HG02759 (cell line): ENCODE measurements around the gene SLC25A12.
"Not testable (repeated sequence)": the region's sequence is repeated elsewhere in the genome, so short reads cannot be mapped to it uniquely, and the experiment has no call there.

Experiments
- ATAC-seq: cut with Tn5 transposase; IDR thresholded peaks from one replicate; pipeline ENCODE4 v1.9.1; 2021; ENCODE audit warnings: mild to moderate bottlenecking, moderate library complexity; ENCODE audit not compliant: unreplicated experiment

Gene SLC25A12, protein sequence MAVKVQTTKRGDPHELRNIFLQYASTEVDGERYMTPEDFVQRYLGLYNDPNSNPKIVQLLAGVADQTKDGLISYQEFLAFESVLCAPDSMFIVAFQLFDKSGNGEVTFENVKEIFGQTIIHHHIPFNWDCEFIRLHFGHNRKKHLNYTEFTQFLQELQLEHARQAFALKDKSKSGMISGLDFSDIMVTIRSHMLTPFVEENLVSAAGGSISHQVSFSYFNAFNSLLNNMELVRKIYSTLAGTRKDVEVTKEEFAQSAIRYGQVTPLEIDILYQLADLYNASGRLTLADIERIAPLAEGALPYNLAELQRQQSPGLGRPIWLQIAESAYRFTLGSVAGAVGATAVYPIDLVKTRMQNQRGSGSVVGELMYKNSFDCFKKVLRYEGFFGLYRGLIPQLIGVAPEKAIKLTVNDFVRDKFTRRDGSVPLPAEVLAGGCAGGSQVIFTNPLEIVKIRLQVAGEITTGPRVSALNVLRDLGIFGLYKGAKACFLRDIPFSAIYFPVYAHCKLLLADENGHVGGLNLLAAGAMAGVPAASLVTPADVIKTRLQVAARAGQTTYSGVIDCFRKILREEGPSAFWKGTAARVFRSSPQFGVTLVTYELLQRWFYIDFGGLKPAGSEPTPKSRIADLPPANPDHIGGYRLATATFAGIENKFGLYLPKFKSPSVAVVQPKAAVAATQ

DNA sequence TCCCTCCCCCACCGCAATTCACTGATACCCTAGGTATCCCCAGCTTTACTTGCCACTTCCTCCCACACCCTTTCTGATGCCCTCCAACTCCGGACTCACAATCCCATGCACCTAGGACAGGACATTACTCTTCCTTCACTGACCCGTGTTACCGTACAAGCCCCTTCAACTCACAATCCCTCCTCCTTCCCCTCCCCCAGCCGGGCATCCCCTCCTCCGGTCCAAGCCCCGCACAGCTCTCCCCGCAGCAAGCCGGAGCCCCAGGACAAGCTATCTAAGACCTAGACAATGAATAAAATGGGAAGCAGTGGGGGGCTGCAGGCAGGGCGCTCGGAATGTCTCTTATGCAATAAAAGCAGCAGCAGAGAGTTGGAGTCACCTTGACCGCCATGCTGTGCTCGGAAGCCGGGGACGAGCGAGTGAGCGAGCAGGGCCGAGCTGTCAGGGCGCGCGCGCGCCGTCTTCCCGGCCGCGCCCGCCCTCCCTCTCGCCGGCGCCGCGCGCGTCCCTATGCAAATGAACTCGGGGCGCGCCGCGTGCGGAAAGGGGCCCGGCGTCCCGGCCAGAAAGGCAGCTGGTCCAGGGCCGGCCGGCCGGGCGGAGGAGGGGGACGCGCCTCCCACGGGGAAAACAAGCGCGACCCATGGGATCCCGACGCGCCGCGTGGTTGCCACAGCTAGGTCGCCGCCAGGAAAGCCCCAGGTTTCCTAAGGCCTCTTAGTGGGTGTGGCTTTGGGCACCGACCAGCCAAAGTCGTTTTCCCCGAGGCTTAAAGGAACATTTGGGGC, at the start of gene SLC25A12:
Gene SLC25A12, minus strand, starts transcription at position 421 of the 788 bp plus-strand sequence. Its CDS starts 30 bp downstream, at position 391.
- ATAC-seq = peak; percentile 96

GRCh38 chr2:171941316-171941699, 47.3 kb upstream of the SLC25A12 start:
- ATAC-seq = no peak

- ATAC-seq = no peak
Measured at GRCh38 chr2:171939743-171940071, 45.7 kb upstream of the SLC25A12 start.

DNA sequence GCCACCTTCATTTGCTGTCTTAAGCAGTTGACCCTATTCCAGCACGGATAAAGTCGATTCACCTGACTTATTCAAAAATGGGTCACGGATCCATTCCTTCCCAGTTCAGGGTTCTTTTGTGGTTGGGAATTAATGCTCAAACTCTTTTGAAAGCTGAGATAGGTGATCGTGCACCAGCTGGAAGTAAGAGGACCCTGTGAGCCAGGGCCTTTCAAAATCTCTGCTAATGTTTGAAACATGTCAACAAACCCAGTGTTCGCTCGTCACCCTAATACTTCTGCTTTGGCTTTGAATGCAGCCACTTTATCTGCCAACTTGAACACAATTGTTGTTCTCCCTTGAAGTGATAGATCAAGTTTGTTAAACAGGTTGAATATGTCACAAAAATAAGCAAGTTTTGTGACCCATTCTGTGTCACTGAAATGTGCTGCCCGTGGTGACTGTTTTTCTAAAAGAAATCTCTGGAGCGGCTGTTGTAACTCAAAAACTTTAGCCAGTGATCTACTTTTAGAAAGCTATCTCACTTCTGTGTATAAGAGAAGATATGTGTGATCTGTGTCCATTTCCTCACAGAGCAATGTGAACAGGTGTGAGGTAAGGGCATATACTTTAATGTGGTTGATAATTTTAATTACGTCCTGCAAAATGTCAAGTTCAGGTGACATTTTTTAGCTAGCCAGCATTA, 45.2 kb upstream of the SLC25A12 start:
- ATAC-seq = no peak

GRCh38 chr2:171930385-171930784, 36.3 kb upstream of the SLC25A12 start:
- no peak for ATAC-seq

DNA sequence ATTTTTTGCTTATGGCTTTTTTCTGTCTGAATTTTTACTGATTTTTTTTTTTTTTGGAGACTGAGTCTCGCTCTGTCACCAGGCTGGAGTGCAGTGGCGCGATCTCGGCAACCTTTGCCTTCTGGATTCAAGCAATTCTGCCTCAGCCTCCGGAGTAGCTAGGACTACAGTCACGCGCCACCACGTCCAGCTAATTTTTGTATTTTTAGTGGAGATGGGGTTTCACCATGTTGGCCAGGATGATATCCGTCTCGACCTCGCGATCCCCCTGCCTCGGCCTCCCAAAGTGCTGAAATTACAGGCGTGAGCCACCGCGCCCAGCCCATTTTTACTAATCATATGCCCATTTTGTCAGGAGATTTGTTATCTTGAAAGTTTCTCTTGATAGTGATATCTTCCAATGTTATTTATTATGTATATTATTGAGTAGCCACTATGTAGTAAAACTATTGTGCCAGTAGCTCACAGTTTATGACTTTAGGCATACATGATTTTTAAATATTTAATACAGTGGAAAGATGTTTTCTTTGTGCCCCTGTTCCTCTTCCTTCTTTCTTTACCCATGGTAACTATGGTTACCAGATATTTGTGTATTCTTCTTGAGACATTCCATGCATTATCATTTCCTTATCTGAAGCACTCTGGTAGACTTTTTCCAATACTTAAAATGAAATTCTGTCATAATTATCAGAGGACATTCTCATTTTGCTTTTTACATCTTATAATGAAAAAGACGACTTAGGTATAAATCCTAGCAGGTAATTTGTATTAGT, 30.3 kb upstream of the SLC25A12 start:
- ATAC-seq = no peak

DNA sequence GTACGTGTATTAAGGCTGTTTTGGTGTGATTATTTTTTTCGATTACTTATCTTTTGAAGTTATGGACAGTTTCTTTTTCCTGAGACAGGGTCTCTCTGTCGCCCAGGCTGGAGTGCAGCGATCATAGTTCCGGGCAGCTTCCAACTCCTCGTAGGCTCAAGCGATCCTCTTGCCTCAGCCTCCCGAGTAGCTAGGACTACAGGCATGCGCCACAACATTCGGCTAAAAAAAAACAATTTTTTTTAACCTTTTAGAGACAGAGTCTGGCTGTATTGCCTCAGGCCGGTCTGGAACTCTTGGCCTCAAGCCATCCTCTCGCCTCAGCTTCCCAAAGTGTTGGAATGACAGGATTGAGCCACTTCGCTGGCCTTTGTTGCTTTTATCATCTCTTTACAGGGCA, 29.2 kb upstream of the SLC25A12 start:
- no peak for ATAC-seq

DNA sequence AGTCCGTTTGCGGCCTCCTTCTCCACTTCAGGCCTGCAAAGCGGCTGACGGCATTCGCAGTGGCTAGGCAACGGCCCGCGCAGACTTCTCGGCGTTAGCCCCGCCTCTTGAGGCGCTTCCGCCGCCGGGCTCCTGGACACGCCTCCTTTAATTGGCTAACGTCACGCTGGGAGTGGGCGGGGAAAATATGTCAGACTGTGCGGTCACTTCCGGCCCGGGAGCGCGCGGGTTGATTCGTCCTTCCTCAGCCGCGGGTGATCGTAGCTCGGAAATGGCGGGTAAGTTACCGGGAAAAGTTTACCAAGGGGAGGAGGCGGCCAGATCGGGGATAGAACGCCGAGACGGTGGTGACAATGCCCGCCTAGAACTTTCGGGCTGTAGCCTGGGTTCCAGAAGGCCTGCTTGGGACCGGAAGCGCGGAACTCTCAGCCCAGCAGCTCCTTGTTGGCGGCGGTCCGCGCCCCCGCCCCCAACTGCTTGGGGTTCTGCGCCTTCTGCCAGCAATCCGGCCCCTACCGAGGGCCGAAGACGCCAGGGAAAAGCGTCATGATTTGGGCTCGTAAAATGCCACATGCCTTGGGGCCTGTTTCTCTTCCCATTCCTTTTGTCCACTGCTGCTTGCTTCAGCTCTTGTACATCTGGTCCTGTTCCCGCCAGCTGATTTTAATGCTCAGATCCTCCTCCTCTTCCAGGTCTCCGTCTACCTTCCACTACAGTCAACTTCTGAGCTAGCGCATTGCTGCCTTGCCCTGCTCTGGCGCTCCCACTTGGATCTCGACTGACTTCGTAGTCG, 28.4 kb upstream of the SLC25A12 start, which contains the start of gene HAT1:
Gene HAT1, plus strand, starts transcription at position 232 of the 793 bp plus-strand sequence. Its CDS starts 40 bp downstream, at position 272.
- ATAC-seq = peak; percentile 98

- ATAC-seq = no peak
Measured at GRCh38 chr2:171921970-171922229, 27.9 kb upstream of the SLC25A12 start.

GRCh38 chr2:171919453-171919852, 25.4 kb upstream of the SLC25A12 start:
- ATAC-seq = no peak

GRCh38 chr2:171913517-171913916, 19.5 kb upstream of the SLC25A12 start:
- no peak for ATAC-seq

DNA sequence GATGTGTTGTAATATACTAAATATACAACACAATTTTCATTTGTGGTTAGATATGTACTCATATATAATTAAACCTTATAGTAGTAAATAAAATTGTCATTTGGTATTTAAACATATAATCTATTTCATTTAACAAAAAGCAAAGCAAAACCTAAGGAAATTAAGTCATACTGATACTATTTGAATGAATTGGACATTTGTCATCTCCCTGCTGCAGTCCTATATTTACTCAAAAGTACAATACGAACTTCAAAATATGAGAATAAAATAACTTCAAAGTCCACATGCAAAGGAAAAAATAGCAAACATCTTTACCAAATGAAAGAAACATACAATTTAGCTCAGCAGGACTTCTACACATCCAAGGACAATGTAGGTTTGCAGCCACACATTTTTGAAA, 16.4 kb upstream of the SLC25A12 start:
- ATAC-seq = no peak

GRCh38 chr2:171909266-171909665, 15.2 kb upstream of the SLC25A12 start:
- ATAC-seq = no peak

DNA sequence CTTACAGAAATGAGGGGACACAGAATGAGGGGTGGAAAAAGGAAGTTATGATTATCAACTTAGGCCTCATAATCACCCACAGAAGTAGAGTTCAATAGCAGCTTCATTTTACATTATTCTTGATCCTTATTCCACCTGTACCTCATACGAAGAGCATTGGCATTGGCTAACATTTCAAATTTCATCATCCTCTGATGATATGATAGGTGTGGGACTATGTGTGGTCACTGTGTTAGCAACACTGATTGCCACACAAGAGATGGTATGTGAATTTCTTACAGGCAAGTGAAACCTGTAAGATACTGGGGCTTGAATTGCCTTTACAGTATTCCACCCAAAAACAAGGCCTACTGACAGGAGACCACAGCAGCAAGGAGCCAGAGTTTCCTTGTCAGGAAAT, 14.2 kb upstream of the SLC25A12 start:
- ATAC-seq = no peak

- no peak for ATAC-seq
Measured at GRCh38 chr2:171902840-171903420, 8.9 kb upstream of the SLC25A12 start.

DNA sequence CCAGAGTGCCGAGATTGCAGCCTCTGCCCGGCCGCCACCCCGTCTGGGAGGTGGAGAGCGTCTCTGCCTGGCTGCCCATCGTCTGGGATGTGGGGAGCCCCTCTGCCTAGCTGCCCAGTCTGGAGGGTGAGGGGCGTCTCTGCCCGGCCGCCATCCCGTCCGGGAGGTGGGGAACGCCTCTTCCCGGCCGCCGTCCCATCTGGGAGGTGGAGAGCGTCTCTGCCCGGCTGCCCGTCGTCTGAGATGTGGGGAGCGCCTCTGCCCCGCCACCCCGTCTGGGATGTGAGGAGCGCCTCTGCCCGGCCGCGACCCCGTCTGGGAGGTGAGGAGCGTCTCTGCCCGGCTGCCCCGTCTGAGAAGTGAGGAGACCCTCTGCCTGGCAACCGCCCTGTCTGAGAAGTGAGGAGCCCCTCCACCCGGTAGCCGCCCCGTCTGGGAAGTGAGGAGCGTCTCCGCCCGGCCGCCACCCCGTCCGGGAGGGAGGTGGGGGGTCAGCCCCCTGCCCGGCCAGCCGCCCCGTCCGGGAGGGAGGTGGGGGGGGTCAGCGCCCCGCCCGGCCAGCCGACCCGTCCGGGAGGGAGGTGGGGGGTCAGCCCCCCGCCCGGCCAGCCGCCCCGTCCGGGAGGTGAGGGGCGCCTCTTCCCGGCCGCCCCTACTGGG, 5.7 kb upstream of the SLC25A12 start:
- ATAC-seq = not testable (repeated sequence)

DNA sequence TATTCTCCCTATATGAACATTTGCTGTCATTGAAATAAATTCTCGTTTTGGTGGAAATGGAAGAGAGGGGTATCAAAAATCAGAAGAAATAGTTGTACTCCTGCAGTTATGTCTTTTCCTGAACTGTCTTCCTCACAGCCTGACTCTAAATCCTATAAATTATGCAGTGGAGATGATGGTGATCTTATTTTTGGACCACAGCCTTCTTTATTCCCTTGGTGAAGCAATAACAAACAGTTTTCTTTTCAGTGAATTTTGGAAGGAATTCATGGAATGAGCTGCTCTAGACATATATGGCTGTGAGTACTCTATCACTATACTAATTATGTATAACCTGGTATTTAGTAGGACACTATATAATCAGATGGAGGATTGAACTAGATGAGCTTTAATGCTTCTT, 1.7 kb upstream of the SLC25A12 start:
- no peak for ATAC-seq

DNA sequence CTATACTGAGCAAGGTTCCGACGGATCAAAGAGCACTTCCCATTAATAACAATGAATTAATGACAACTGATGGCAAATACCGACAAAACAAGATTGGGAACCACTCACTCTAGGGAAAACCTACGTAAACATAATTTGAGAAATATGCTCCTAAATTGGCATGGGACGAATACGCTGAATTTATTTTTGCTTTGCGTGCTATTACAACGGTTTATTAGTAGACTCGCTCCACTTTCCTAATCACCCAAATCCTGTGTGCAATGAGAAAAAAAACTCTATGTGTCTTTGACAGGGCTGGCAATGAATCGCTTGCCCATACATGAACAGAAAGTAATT, 536 bp upstream of the SLC25A12 start:
- ATAC-seq = no peak
